Suprapubic skin (tissue), 3 donors: ENCODE results near the gene CELF4.

Experiments
- POLR2A ChIP-seq, 2 donors: fragments of 450-650 bp; IDR thresholded peaks; one replicate each; pipeline ENCODE4 v1.6.1; 2017; ENCODE audit warnings: antibody characterized with exemption in 2 of 2, mild to moderate bottlenecking in 2 of 2, moderate library complexity in 2 of 2
- TF ChIP-seq, protein P1 (sequence below), 2 donors: fragments of 200-600 bp in 1 of 2; fragments of 450-650 bp in 1 of 2; sonication (generic) in 1 of 2; IDR thresholded peaks; one replicate each; pipeline ENCODE4 v1.5.1; 2016 to 2019; ENCODE audit warnings: antibody characterized with exemption in 2 of 2, mild to moderate bottlenecking in 1 of 2, moderate library complexity in 1 of 2

DNA sequence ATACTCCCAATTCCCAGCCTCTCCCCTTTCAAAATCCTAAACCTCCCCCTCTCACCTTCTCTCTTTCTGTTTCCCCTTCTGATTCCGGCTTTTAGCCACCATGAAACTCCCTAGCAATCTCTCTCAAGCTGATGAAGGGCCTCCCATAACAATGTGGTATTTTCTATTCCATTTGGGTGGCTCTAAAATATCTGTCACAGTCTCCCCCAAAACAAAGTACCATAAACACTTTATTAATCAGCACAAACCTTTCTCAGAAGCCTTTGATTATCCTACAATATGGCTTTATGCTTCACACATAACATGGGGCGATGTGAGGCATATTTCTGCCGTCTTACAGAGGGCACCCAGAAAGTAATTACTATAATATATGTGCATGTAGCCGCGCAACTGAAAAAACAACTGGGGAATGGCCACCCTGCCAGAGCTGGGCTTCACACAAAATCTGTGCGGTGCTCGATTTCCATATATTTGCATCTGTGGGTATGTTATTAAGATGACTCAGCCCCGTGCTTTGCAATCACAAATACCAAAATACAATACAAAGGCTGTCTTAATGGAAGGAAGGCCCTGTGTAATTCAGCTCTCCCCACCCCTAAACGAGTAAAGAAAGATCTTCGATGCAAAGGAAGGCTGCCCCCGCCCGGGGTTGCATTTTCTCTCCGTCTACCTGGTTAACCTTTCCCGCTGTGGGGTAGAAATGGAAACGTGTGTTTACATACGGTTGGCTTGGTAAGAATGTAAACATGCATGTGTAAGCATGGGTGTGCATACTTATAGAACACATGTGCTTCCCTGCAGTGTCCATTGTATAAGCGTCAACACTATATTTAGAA lies 81.4 kb downstream of the CELF4 start:
- no peak for TF ChIP-seq POLR2A (IDR thresholded peaks at IDR 0.05)
- TF ChIP-seq, protein P1, sequence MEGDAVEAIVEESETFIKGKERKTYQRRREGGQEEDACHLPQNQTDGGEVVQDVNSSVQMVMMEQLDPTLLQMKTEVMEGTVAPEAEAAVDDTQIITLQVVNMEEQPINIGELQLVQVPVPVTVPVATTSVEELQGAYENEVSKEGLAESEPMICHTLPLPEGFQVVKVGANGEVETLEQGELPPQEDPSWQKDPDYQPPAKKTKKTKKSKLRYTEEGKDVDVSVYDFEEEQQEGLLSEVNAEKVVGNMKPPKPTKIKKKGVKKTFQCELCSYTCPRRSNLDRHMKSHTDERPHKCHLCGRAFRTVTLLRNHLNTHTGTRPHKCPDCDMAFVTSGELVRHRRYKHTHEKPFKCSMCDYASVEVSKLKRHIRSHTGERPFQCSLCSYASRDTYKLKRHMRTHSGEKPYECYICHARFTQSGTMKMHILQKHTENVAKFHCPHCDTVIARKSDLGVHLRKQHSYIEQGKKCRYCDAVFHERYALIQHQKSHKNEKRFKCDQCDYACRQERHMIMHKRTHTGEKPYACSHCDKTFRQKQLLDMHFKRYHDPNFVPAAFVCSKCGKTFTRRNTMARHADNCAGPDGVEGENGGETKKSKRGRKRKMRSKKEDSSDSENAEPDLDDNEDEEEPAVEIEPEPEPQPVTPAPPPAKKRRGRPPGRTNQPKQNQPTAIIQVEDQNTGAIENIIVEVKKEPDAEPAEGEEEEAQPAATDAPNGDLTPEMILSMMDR (IDR thresholded peaks at IDR 0.05) = no peak
